ENCODE measurements around the gene STIM2. TPM values are rescaled to one million over a fixed set of nuclear protein-coding genes. Genes with fewer than 3 reads are reported as not detected.

STIM2 gene
- polyA plus RNA-seq, 2 donors, result 3.4 to 5.1 TPM

GRCh38 chr4:26854701-26855100 lies 5.9 kb upstream of the STIM2 start:
- H3K9me3 ChIP-seq (ENCODE audit: control insufficient read depth in 2 of 2, insufficient read depth in 1 of 2, low read depth in 1 of 2, low read length in 1 of 2), result no peaks in the 10 kb centered on the region
- H3K4me3 ChIP-seq (ENCODE audit: low read depth in 1 of 2, low read length in 2 of 2), result no peak overlapping the region
- H3K27ac ChIP-seq (ENCODE audit: low read depth in 2 of 2, low read length in 1 of 2), result no peak overlapping the region
- no peaks in the 10 kb centered on the region for H3K36me3 ChIP-seq (ENCODE audit: control insufficient read depth in 2 of 2, insufficient read depth in 2 of 2, low read length in 1 of 2)
- H3K4me1 ChIP-seq (ENCODE audit: control insufficient read depth in 2 of 2, insufficient read depth in 2 of 2, low read length in 1 of 2), result peaks cover 0 to under 1% of the 10 kb centered on the region in 2 donors
- 64 to 73% methylated on average over 6 of the region's 6 CpGs for WGBS, 2 donors
- no peaks in the 10 kb centered on the region for H3K27me3 ChIP-seq (ENCODE audit: control insufficient read depth in 1 of 2, insufficient read depth in 2 of 2, low read length in 2 of 2)

GRCh38 chr4:26856906-26857277 lies 3.7 kb upstream of the STIM2 start:
- Histone ChIP-seq H3K4me1 (ENCODE audit: control insufficient read depth in 2 of 2, insufficient read depth in 2 of 2, low read length in 1 of 2) (peaks cover 0 to 2% of the 10 kb centered on the region in 2 donors), H3K27me3 (ENCODE audit: control insufficient read depth in 1 of 2, insufficient read depth in 2 of 2, low read length in 2 of 2) (no peaks in the 10 kb centered on the region), H3K4me3 (ENCODE audit: low read depth in 1 of 2, low read length in 2 of 2) (peak overlapping the region; percentile 58 to 66), H3K36me3 (ENCODE audit: control insufficient read depth in 2 of 2, insufficient read depth in 2 of 2, low read length in 1 of 2) (no peaks in the 10 kb centered on the region), H3K9me3 (ENCODE audit: control insufficient read depth in 2 of 2, insufficient read depth in 1 of 2, low read depth in 1 of 2, low read length in 1 of 2) (no peaks in the 10 kb centered on the region), H3K27ac (ENCODE audit: low read depth in 2 of 2, low read length in 1 of 2) (peak overlapping the region; percentile 86)
- WGBS, 2 donors, result 20 to 26% methylated on average over 7 of the region's 7 CpGs

GRCh38 chr4:26857278-26858034 lies 3.2 kb upstream of the STIM2 start:
- H3K27ac ChIP-seq (ENCODE audit: low read depth in 2 of 2, low read length in 1 of 2), result peak overlapping the region; percentile 86
- peaks cover 0 to 2% of the 10 kb centered on the region in 2 donors for H3K4me1 ChIP-seq (ENCODE audit: control insufficient read depth in 2 of 2, insufficient read depth in 2 of 2, low read length in 1 of 2)
- H3K4me3 ChIP-seq (ENCODE audit: low read depth in 1 of 2, low read length in 2 of 2), result peak overlapping the region; percentile 58 to 66
- 1% methylated on average over 52 to 65 of the region's 65 CpGs for WGBS, 2 donors
- no peaks in the 10 kb centered on the region for H3K9me3 ChIP-seq (ENCODE audit: control insufficient read depth in 2 of 2, insufficient read depth in 1 of 2, low read depth in 1 of 2, low read length in 1 of 2)
- H3K36me3 ChIP-seq (ENCODE audit: control insufficient read depth in 2 of 2, insufficient read depth in 2 of 2, low read length in 1 of 2), result no peaks in the 10 kb centered on the region
- no peaks in the 10 kb centered on the region for H3K27me3 ChIP-seq (ENCODE audit: control insufficient read depth in 1 of 2, insufficient read depth in 2 of 2, low read length in 2 of 2)

GRCh38 chr4:26858035-26858918 lies 2.4 kb upstream of the STIM2 start:
- Histone ChIP-seq H3K9me3 (ENCODE audit: control insufficient read depth in 2 of 2, insufficient read depth in 1 of 2, low read depth in 1 of 2, low read length in 1 of 2) (no peaks in the 10 kb centered on the region), H3K4me1 (ENCODE audit: control insufficient read depth in 2 of 2, insufficient read depth in 2 of 2, low read length in 1 of 2) (peaks cover 0 to 2% of the 10 kb centered on the region in 2 donors), H3K4me3 (ENCODE audit: low read depth in 1 of 2, low read length in 2 of 2) (peak overlapping the region; percentile 58 to 66), H3K27ac (ENCODE audit: low read depth in 2 of 2, low read length in 1 of 2) (peak overlapping the region; percentile 72 to 86), H3K36me3 (ENCODE audit: control insufficient read depth in 2 of 2, insufficient read depth in 2 of 2, low read length in 1 of 2) (no peaks in the 10 kb centered on the region), H3K27me3 (ENCODE audit: control insufficient read depth in 1 of 2, insufficient read depth in 2 of 2, low read length in 2 of 2) (no peaks in the 10 kb centered on the region)
- 7 to 8% methylated on average over 17 of the region's 17 CpGs for WGBS, 2 donors

- no peak overlapping the region for H3K27ac ChIP-seq (ENCODE audit: low read depth in 2 of 2, low read length in 1 of 2)
- WGBS, 2 donors, result 51 to 54% methylated on average over 3 of the region's 3 CpGs
- H3K9me3 ChIP-seq (ENCODE audit: control insufficient read depth in 2 of 2, insufficient read depth in 1 of 2, low read depth in 1 of 2, low read length in 1 of 2), result no peaks in the 10 kb centered on the region
- H3K27me3 ChIP-seq (ENCODE audit: control insufficient read depth in 1 of 2, insufficient read depth in 2 of 2, low read length in 2 of 2), result no peaks in the 10 kb centered on the region
- H3K4me3 ChIP-seq (ENCODE audit: low read depth in 1 of 2, low read length in 2 of 2), result no peak overlapping the region
- no peaks in the 10 kb centered on the region for H3K36me3 ChIP-seq (ENCODE audit: control insufficient read depth in 2 of 2, insufficient read depth in 2 of 2, low read length in 1 of 2)
- peaks cover 0 to 2% of the 10 kb centered on the region in 2 donors for H3K4me1 ChIP-seq (ENCODE audit: control insufficient read depth in 2 of 2, insufficient read depth in 2 of 2, low read length in 1 of 2)
These were observed 1.7 kb upstream of the STIM2 start for GRCh38 chr4:26858947-26859401.

GRCh38 chr4:26859762-26860156 lies 882 bp upstream of the STIM2 start:
- Histone ChIP-seq H3K27ac (ENCODE audit: low read depth in 2 of 2, low read length in 1 of 2) (peak overlapping the region in 1 of 2 donors; percentile 17), H3K27me3 (ENCODE audit: control insufficient read depth in 1 of 2, insufficient read depth in 2 of 2, low read length in 2 of 2) (no peaks in the 10 kb centered on the region), H3K36me3 (ENCODE audit: control insufficient read depth in 2 of 2, insufficient read depth in 2 of 2, low read length in 1 of 2) (no peaks in the 10 kb centered on the region), H3K9me3 (ENCODE audit: control insufficient read depth in 2 of 2, insufficient read depth in 1 of 2, low read depth in 1 of 2, low read length in 1 of 2) (no peaks in the 10 kb centered on the region), H3K4me3 (ENCODE audit: low read depth in 1 of 2, low read length in 2 of 2) (peak overlapping the region; percentile 89 to 95), H3K4me1 (ENCODE audit: control insufficient read depth in 2 of 2, insufficient read depth in 2 of 2, low read length in 1 of 2) (peaks cover 0 to 2% of the 10 kb centered on the region in 2 donors)
- WGBS, 2 donors, result 25 to 30% methylated on average over 5 of the region's 5 CpGs

- Histone ChIP-seq H3K4me3 (ENCODE audit: low read depth in 1 of 2, low read length in 2 of 2) (peak overlapping the region; percentile 89 to 95), H3K27me3 (ENCODE audit: control insufficient read depth in 1 of 2, insufficient read depth in 2 of 2, low read length in 2 of 2) (no peaks in the 10 kb centered on the region), H3K9me3 (ENCODE audit: control insufficient read depth in 2 of 2, insufficient read depth in 1 of 2, low read depth in 1 of 2, low read length in 1 of 2) (no peaks in the 10 kb centered on the region), H3K36me3 (ENCODE audit: control insufficient read depth in 2 of 2, insufficient read depth in 2 of 2, low read length in 1 of 2) (no peaks in the 10 kb centered on the region), H3K27ac (ENCODE audit: low read depth in 2 of 2, low read length in 1 of 2) (peak overlapping the region; percentile 92 to 96), H3K4me1 (ENCODE audit: control insufficient read depth in 2 of 2, insufficient read depth in 2 of 2, low read length in 1 of 2) (peaks cover 0 to 2% of the 10 kb centered on the region in 2 donors)
- WGBS, 2 donors, result 0% methylated on average over 37 to 70 of the region's 70 CpGs
These were observed 337 bp downstream of the STIM2 start for GRCh38 chr4:26860922-26861433.

GRCh38 chr4:26861434-26862186 lies 969 bp downstream of the STIM2 start:
- Histone ChIP-seq H3K27ac (ENCODE audit: low read depth in 2 of 2, low read length in 1 of 2) (peak overlapping the region; percentile 92 to 96), H3K9me3 (ENCODE audit: control insufficient read depth in 2 of 2, insufficient read depth in 1 of 2, low read depth in 1 of 2, low read length in 1 of 2) (no peaks in the 10 kb centered on the region), H3K4me1 (ENCODE audit: control insufficient read depth in 2 of 2, insufficient read depth in 2 of 2, low read length in 1 of 2) (peaks cover 0 to 2% of the 10 kb centered on the region in 2 donors), H3K27me3 (ENCODE audit: control insufficient read depth in 1 of 2, insufficient read depth in 2 of 2, low read length in 2 of 2) (no peaks in the 10 kb centered on the region), H3K36me3 (ENCODE audit: control insufficient read depth in 2 of 2, insufficient read depth in 2 of 2, low read length in 1 of 2) (no peaks in the 10 kb centered on the region), H3K4me3 (ENCODE audit: low read depth in 1 of 2, low read length in 2 of 2) (peak overlapping the region; percentile 89 to 95)
- 0% methylated on average over 29 to 36 of the region's 36 CpGs for WGBS, 2 donors

GRCh38 chr4:26862381-26862915 lies 1.8 kb downstream of the STIM2 start:
- Histone ChIP-seq H3K4me3 (ENCODE audit: low read depth in 1 of 2, low read length in 2 of 2) (no peak overlapping the region), H3K9me3 (ENCODE audit: control insufficient read depth in 2 of 2, insufficient read depth in 1 of 2, low read depth in 1 of 2, low read length in 1 of 2) (no peaks in the 10 kb centered on the region), H3K27ac (ENCODE audit: low read depth in 2 of 2, low read length in 1 of 2) (no peak overlapping the region), H3K27me3 (ENCODE audit: control insufficient read depth in 1 of 2, insufficient read depth in 2 of 2, low read length in 2 of 2) (no peaks in the 10 kb centered on the region), H3K4me1 (ENCODE audit: control insufficient read depth in 2 of 2, insufficient read depth in 2 of 2, low read length in 1 of 2) (peaks cover 0 to 2% of the 10 kb centered on the region in 2 donors), H3K36me3 (ENCODE audit: control insufficient read depth in 2 of 2, insufficient read depth in 2 of 2, low read length in 1 of 2) (no peaks in the 10 kb centered on the region)
- 4 to 6% methylated on average over 3 of the region's 3 CpGs for WGBS, 2 donors

Data from esophagus (tissue), 2 donors.